Breast epithelium (tissue), 4 donors: Measurements from ENCODE around the gene PCP2. TPM values are rescaled to one million over a fixed set of nuclear protein-coding genes. Genes with fewer than 3 reads are reported as not detected.

Experiments used
- DNase-seq, 2 donors: peaks; one replicate each; pipeline ENCODE4 v3.0.0-alpha.2; 2019; ENCODE audit warnings: low spot score in 2 of 2
- H3K27ac ChIP-seq, 2 donors: fragments of 200-600 bp; sonication (generic) in 1 of 2; one replicate each; pipeline ENCODE4 v1.5.1; 2016 to 2019; ENCODE audit warnings: mild to moderate bottlenecking in 1 of 2
- H3K27me3 ChIP-seq, 2 donors: fragments of 200-600 bp; sonication (generic) in 1 of 2; one replicate each; pipeline versions ENCODE4 v1.5.1 to v1.6.0; 2017 to 2019; ENCODE audit warnings: control low read depth in 1 of 2, mild to moderate bottlenecking in 1 of 2
- H3K36me3 ChIP-seq: fragments of 200-600 bp; one replicate; pipeline ENCODE4 v1.5.1; 2019
- H3K4me1 ChIP-seq, 2 donors: fragments of 200-600 bp; sonication (generic); one replicate each; pipeline ENCODE4 v1.5.1; 2016 to 2019; ENCODE audit warnings: control low read depth in 1 of 2
- H3K4me3 ChIP-seq, 3 donors: fragments of 200-600 bp; sonication (generic); 1 replicate in 2 of 3; 2 replicates in 1 of 3; pipeline ENCODE4 v1.5.1; 2016 to 2019; ENCODE audit warnings: mild to moderate bottlenecking in 3 of 3, moderate library complexity in 2 of 3
- H3K9me3 ChIP-seq, 2 donors: fragments of 200-600 bp; sonication (generic) in 1 of 2; one replicate each; pipeline ENCODE4 v1.5.1; 2016 to 2019; ENCODE audit warnings: control low read depth in 1 of 2
- POLR2A ChIP-seq: fragments of 450-650 bp; IDR thresholded peaks from one replicate; pipeline ENCODE4 v1.6.1; 2016; ENCODE audit warnings: antibody characterized with exemption, mild to moderate bottlenecking, moderate library complexity
- POLR2AphosphoS5 ChIP-seq, 3 donors: sonication (generic); formaldehyde crosslinking; IDR thresholded peaks; one replicate each; pipeline ENCODE4 v1.6.1; 2017; ENCODE audit warnings: antibody characterized with exemption in 3 of 3
- intact Hi-C: fragments of 100-400 bp; cut with DNase I; formaldehyde crosslinking; loops from one replicate; pipeline ENCODE4 v1.15.1; 2023; ENCODE audit warnings: low total_unique reads
- total RNA-seq, 3 donors: library from RNA; depleted of rRNA; stranded (reverse); fragments of >200 nt; gene quantifications; one replicate each; pipeline ENCODE4 v1.1.0, GENCODE V29; 2016
- TF ChIP-seq, protein P1 (sequence below), 3 donors: fragments of 450-650 bp; IDR thresholded peaks; one replicate each; pipeline ENCODE4 v1.5.1; 2016 to 2017; ENCODE audit warnings: antibody characterized with exemption in 3 of 3, mild to moderate bottlenecking in 3 of 3, moderate library complexity in 3 of 3

Gene PCP2
- total RNA-seq, 3 donors from 2014 or later, result 4.9 to 6.7 TPM; not detected in 1

DNA sequence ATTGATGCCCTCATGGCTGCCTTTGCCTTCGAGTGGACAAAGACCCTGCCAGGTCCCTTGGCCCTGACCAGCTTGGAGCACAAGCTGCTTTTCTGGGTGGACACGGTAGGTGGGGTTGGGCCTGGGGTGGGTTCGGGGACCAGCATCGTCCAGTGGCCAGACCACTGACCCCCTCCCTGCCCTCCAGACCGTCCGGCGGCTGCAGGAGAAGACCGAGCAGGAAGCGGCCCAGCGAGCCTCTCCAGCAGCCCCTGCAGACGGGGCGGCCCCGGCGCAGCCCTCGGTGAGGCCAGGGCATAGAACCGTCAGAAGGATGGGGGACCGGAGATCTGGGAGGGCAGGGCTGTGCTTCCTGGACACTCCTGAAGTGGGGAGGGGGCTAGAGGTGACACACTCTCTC lies 27.2 kb downstream of the PCP2 start:
- H3K9me3 ChIP-seq, result no peaks in the 10 kb centered on the region
- no peak for DNase-seq
- no peaks in the 10 kb centered on the region for H3K36me3 ChIP-seq
- TF ChIP-seq, protein P1, sequence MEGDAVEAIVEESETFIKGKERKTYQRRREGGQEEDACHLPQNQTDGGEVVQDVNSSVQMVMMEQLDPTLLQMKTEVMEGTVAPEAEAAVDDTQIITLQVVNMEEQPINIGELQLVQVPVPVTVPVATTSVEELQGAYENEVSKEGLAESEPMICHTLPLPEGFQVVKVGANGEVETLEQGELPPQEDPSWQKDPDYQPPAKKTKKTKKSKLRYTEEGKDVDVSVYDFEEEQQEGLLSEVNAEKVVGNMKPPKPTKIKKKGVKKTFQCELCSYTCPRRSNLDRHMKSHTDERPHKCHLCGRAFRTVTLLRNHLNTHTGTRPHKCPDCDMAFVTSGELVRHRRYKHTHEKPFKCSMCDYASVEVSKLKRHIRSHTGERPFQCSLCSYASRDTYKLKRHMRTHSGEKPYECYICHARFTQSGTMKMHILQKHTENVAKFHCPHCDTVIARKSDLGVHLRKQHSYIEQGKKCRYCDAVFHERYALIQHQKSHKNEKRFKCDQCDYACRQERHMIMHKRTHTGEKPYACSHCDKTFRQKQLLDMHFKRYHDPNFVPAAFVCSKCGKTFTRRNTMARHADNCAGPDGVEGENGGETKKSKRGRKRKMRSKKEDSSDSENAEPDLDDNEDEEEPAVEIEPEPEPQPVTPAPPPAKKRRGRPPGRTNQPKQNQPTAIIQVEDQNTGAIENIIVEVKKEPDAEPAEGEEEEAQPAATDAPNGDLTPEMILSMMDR (IDR thresholded peaks at IDR 0.05), result no peak
- TF ChIP-seq POLR2A, result no peak
- no peak for TF ChIP-seq POLR2AphosphoS5 (IDR thresholded peaks at IDR 0.05)
- H3K4me3 ChIP-seq, result no peak overlapping the region
- intact Hi-C loops, result no loop called here
- H3K4me1 ChIP-seq, result no peaks in the 10 kb centered on the region
- no peak overlapping the region for H3K27ac ChIP-seq
- no peaks in the 10 kb centered on the region for H3K27me3 ChIP-seq

DNA sequence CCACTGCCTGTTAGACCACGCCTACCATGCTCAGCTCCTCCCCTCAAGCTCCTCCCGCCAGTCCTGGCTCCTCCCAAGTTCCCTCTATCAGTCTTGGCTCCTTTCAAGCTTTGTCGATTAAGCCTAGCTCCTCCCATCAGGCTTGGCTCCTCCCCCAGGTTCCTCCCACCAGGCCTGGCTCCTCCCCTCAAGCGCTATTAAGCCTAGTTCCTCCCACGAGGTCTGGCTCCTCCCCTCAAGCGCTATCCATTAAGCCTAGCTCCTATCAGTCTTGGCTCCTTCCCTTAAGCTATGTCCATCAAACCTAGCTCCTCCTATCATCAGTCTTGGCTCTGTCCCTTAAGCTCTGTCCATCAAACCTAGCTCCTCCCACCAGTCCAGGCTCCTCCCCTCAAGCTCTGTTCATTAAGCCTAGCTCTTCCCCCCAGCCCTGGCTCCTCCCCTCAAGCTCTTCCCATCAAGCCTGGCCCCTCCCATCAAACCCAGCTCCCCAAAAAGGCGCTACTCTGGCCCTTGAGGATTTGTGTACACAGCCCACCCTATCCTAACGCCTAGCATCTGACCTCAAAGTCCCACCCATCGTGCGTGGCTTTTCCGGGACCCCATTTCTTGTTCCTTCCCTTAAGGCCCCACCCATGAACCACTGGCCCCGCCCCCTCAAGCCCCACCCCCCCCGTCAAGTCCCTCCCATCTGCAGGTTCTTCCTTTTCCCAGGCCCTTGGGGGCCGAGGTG lies 27.9 kb downstream of the PCP2 start:
- H3K27me3 ChIP-seq, result no peaks in the 10 kb centered on the region

DNA sequence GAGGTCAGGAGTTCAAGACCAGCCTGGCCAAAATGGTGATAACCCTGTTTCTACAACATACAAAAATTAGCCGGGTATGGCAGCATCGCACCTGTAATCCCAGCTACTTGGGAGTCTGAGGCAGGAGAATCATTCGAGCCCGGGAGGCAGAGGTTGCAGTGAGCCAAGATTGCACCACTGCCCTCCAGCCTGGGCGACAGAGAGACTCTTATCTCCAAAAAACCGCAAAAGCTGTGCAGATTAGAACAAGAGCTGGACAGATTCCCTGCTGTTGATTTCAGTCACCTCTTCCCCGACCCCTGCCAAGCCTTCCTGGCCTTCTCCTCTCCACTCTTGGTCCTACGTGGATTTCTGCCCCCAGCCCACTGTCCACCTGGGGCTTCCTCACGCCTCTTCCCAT lies 29.6 kb downstream of the PCP2 start:
- H3K27me3 ChIP-seq, result no peaks in the 10 kb centered on the region
- intact Hi-C loops, result no loop called here
- TF ChIP-seq POLR2A (no peak), POLR2AphosphoS5 (IDR thresholded peaks at IDR 0.05) (no peak)
- TF ChIP-seq, protein P1 (IDR thresholded peaks at IDR 0.05), result no peak

More for the DNA sequence above, 27.9 kb downstream of the PCP2 start:
- DNase-seq, result no peak
- Histone ChIP-seq H3K27ac (no peak overlapping the region), H3K4me3 (no peak overlapping the region), H3K9me3 (no peaks in the 10 kb centered on the region), H3K4me1 (no peaks in the 10 kb centered on the region), H3K36me3 (no peaks in the 10 kb centered on the region)
- intact Hi-C loops, result no loop called here
- TF ChIP-seq POLR2AphosphoS5 (IDR thresholded peaks at IDR 0.05) (no peak), POLR2A (no peak)
- TF ChIP-seq, protein P1 (IDR thresholded peaks at IDR 0.05), result no peak

DNA sequence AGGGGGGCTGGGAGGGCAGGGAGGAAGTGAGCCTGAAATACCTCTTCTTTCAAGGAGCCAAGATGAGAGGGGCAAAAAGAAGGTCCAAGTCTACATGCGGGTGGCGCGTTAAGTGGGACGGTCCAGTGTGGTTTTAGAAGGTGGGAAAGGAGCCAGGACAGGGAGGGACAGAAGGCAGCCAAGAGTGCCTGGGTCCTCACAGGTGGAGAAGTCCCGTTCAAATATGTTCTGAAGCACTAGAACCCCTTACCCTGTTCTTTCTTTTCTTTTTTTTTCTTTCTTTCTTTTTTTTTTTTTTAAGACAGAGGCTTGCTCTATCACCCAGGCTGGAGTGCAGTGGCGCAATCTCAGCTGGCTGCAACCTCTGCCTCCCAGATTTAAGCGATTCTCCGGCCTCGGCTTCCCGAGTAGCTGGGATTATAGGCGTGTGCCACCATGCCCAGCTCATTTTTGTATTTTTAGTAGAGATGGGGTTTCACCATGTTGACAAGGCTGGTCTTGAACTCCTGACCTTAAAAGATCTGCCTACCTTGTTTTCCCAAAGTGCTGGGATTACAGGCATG lies 30.5 kb downstream of the PCP2 start:
- Histone ChIP-seq H3K36me3 (no peaks in the 10 kb centered on the region), H3K9me3 (no peaks in the 10 kb centered on the region), H3K4me1 (no peaks in the 10 kb centered on the region), H3K27me3 (no peaks in the 10 kb centered on the region), H3K4me3 (peak overlapping the region in 1 of 3 donors; percentile 2), H3K27ac (peak overlapping the region; percentile 52 to 62)
- intact Hi-C loops, result no loop called here
- no peak for TF ChIP-seq POLR2AphosphoS5 (IDR thresholded peaks at IDR 0.05)
- TF ChIP-seq POLR2A, result no peak
- TF ChIP-seq, protein P1 (IDR thresholded peaks at IDR 0.05), result no peak
- no peak for DNase-seq

More for the DNA sequence above, 29.6 kb downstream of the PCP2 start:
- Histone ChIP-seq H3K4me1 (no peaks in the 10 kb centered on the region), H3K9me3 (no peaks in the 10 kb centered on the region), H3K4me3 (no peak overlapping the region), H3K36me3 (no peaks in the 10 kb centered on the region), H3K27ac (no peak overlapping the region)
- DNase-seq, result no peak

DNA sequence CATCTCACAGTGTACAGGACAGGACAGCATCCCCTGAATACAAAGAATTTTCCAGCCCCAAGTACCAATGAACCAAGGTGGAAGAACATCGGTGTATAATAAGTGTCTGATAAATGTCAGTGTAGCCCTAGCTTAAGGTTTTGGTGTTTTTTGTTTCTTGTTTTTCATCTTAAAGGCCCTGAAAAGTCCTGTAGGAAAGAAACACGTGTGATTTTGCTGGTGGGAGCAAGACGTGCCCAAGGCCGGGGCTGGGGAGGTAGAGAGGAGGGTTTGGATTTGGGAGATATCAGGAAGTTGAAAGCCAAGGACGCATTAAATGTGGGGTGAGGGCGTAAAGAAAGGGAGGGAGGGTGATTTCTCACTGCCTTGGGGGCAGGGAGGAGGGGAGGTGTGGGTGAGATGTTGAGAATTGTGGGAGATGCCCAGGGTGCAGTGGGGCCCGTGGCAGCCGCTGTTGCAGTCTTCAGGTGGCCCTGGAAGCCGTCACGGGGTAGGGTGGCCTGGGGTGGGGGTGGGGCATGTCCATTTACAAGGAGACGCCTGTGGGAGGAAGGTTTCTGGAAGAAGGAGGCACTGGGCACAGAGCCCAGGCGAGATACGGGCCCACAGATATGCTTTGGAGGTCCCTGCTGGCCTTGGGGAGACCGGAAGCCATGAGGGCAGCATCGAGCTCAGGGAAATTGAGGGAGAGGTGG lies 31.1 kb downstream of the PCP2 start:
- H3K27ac ChIP-seq, result peak overlapping the region; percentile 52 to 62
- H3K9me3 ChIP-seq, result no peaks in the 10 kb centered on the region
- no peaks in the 10 kb centered on the region for H3K4me1 ChIP-seq
- TF ChIP-seq, protein P1 (IDR thresholded peaks at IDR 0.05), result no peak
- TF ChIP-seq POLR2AphosphoS5 (IDR thresholded peaks at IDR 0.05) (no peak), POLR2A (no peak)
- DNase-seq, result no peak
- peak overlapping the region in 1 of 3 donors; percentile 2 for H3K4me3 ChIP-seq
- H3K27me3 ChIP-seq, result no peaks in the 10 kb centered on the region
- intact Hi-C loops, result no loop called here
- no peaks in the 10 kb centered on the region for H3K36me3 ChIP-seq
